Endothelial cell (in vitro differentiated cells): ENCODE data around the gene PURB. TPM values are rescaled to one million over a fixed set of nuclear protein-coding genes. Genes with fewer than 3 reads are reported as not detected.

Source experiments
- DNase-seq: peaks from one replicate; pipeline ENCODE4 v3.0.0; 2021; ENCODE audit warnings: low spot score
- H3K27ac Mint-ChIP-seq: one replicate; pipeline ENCODE4 v1.8.0; 2021; ENCODE audit warnings: mixed read lengths, inconsistent platforms; ENCODE audit not compliant: unreplicated experiment
- H3K27me3 Mint-ChIP-seq: one replicate; pipeline ENCODE4 v1.8.0; 2021; ENCODE audit warnings: mild to moderate bottlenecking, moderate library complexity, mixed read lengths, inconsistent platforms; ENCODE audit not compliant: unreplicated experiment
- H3K36me3 Mint-ChIP-seq: one replicate; pipeline ENCODE4 v1.8.0; 2021; ENCODE audit warnings: mild to moderate bottlenecking, low read depth, mixed read lengths, inconsistent platforms; ENCODE audit not compliant: unreplicated experiment
- H3K4me1 Mint-ChIP-seq: one replicate; pipeline ENCODE4 v1.8.0; 2021; ENCODE audit warnings: mild to moderate bottlenecking, mixed read lengths, inconsistent platforms; ENCODE audit not compliant: unreplicated experiment
- H3K4me3 Mint-ChIP-seq: one replicate; pipeline ENCODE4 v1.8.0; 2021; ENCODE audit warnings: mild to moderate bottlenecking, mixed read lengths, inconsistent platforms; ENCODE audit not compliant: unreplicated experiment
- H3K9me3 Mint-ChIP-seq: one replicate; pipeline ENCODE4 v1.8.0; 2021; ENCODE audit warnings: mixed read lengths, inconsistent platforms; ENCODE audit not compliant: unreplicated experiment
- total RNA-seq: library from RNA; stranded (reverse); fragmentation: NEBNext Ultra II Directional; extraction: Animal tissue kit (Norgen Biotek cat#: 25700); gene quantifications from one replicate; pipeline ENCODE4 v1.2.1, GENCODE V29; 2021; ENCODE audit not compliant: unreplicated experiment
- TF ChIP-seq, protein P1 (sequence below): fragments of 200-600 bp; sonication (generic); IDR thresholded peaks from one replicate; pipeline ENCODE4 v1.5.0; 2021; ENCODE audit warnings: antibody characterized with exemption; ENCODE audit not compliant: unreplicated experiment

Gene PURB
- total RNA-seq, 1 donor from 2014 or later = 25.7 TPM

DNA sequence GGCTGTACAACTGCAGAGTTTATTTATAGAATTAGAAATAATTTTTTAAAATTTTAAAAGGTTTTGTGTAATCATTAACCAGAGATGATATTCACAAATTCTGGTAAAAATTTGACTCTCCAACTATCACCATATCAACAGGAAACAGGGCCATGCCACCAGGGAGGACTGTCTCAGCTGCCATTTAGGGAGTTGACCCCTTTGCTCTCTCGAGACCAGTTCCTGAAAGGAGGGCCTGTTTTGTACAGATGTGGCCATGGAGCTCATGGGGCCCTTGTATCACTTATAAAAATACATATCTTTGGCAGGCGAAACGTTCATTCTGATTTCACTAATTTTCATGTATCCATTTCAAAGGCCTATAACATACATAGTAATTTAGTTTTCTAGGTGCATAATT is 57.8 kb downstream of the PURB start:
- TF ChIP-seq, protein P1, sequence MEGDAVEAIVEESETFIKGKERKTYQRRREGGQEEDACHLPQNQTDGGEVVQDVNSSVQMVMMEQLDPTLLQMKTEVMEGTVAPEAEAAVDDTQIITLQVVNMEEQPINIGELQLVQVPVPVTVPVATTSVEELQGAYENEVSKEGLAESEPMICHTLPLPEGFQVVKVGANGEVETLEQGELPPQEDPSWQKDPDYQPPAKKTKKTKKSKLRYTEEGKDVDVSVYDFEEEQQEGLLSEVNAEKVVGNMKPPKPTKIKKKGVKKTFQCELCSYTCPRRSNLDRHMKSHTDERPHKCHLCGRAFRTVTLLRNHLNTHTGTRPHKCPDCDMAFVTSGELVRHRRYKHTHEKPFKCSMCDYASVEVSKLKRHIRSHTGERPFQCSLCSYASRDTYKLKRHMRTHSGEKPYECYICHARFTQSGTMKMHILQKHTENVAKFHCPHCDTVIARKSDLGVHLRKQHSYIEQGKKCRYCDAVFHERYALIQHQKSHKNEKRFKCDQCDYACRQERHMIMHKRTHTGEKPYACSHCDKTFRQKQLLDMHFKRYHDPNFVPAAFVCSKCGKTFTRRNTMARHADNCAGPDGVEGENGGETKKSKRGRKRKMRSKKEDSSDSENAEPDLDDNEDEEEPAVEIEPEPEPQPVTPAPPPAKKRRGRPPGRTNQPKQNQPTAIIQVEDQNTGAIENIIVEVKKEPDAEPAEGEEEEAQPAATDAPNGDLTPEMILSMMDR = no peak
- Mint-ChIP-seq H3K27ac (no peak overlapping the region), H3K4me3 (no peak overlapping the region), H3K9me3 (no peaks in the 10 kb centered on the region), H3K27me3 (peaks cover 4% of the 10 kb centered on the region), H3K36me3 (peaks cover 4% of the 10 kb centered on the region), H3K4me1 (peaks cover 22% of the 10 kb centered on the region)
- no peak for DNase-seq

Other genes starting within 250 kb of the PURB start
- 70.9 TPM for gene ZMIZ2, start 136.7 kb downstream of the PURB start, total RNA-seq
- 1,721 TPM for gene PPIA, start 88.8 kb downstream of the PURB start, total RNA-seq
- 157 TPM for gene H2AZ2, start 37.4 kb downstream of the PURB start, total RNA-seq
- gene MYO1G, start 93.5 kb upstream of the PURB start, total RNA-seq = 0.13 TPM
- gene CCM2, start 114.7 kb upstream of the PURB start, total RNA-seq = 59.8 TPM
- 3.5 TPM for gene NACAD, start 203.4 kb upstream of the PURB start, total RNA-seq
- 48.1 TPM for gene TBRG4, start 226.2 kb upstream of the PURB start, total RNA-seq